Astrocyte (in vitro differentiated cells and primary cell): ENCODE measurements around the gene EYA2. TPM values are rescaled to one million over a fixed set of nuclear protein-coding genes. Genes with fewer than 3 reads are reported as not detected.

ENCODE experiments used
- DNase-seq: peaks from one replicate; pipeline ENCODE4 v3.0.0-alpha.2; 2010; ENCODE audit warnings: low read depth
- FAIRE-seq: peaks from 2 replicates; lab custom pipeline; 2011; peaks lifted over from hg19 to GRCh38; lab: Jason Lieb, UNC
- H2AFZ ChIP-seq: 2 replicates; pipeline ENCODE4 v1.6.0; 2012; ENCODE audit warnings: low read depth, low read length, inconsistent platforms
- H3K27ac ChIP-seq: 2 replicates; pipeline ENCODE4 v1.5.1; 2011; ENCODE audit warnings: low read depth, low read length, inconsistent platforms
- H3K27me3 ChIP-seq: 2 replicates; pipeline ENCODE4 v1.6.0; 2011; ENCODE audit warnings: low read length, inconsistent platforms; ENCODE audit not compliant: insufficient read depth
- H3K36me3 ChIP-seq: 2 replicates; pipeline ENCODE4 v1.5.1; 2011; ENCODE audit warnings: low read length, inconsistent platforms; ENCODE audit not compliant: insufficient read depth
- H3K4me1 ChIP-seq: 2 replicates; pipeline ENCODE4 v1.5.1; 2011; ENCODE audit warnings: low read length, inconsistent platforms; ENCODE audit not compliant: insufficient read depth
- H3K4me2 ChIP-seq: 2 replicates; pipeline ENCODE4 v1.6.0; 2012; ENCODE audit warnings: low read length, inconsistent platforms
- H3K4me3 ChIP-seq: 2 replicates; pipeline ENCODE4 v1.5.1; 2011; ENCODE audit warnings: low read depth, mild to moderate bottlenecking, low read length, inconsistent platforms; ENCODE audit not compliant: insufficient read depth
- H3K79me2 ChIP-seq: 2 replicates; pipeline ENCODE4 v1.6.0; 2012; ENCODE audit warnings: mild to moderate bottlenecking, low read length, inconsistent platforms; ENCODE audit not compliant: insufficient read depth
- H3K9ac ChIP-seq: 2 replicates; pipeline ENCODE4 v1.6.0; 2012; ENCODE audit warnings: mild to moderate bottlenecking, low read length, inconsistent platforms
- H3K9me3 ChIP-seq: 2 replicates; pipeline ENCODE4 v1.5.1; 2012; ENCODE audit warnings: low read depth, mild to moderate bottlenecking, low read length, inconsistent platforms; ENCODE audit not compliant: insufficient read depth
- H4K20me1 ChIP-seq: 2 replicates; pipeline ENCODE4 v1.6.0; 2012; ENCODE audit warnings: low read length, inconsistent platforms; ENCODE audit not compliant: insufficient read depth
- H3K27ac Mint-ChIP-seq: one replicate; pipeline ENCODE4 v1.8.0; 2021; ENCODE audit warnings: mild to moderate bottlenecking, mixed read lengths; ENCODE audit not compliant: unreplicated experiment
- H3K27me3 Mint-ChIP-seq: one replicate; pipeline ENCODE4 v1.8.0; 2021; ENCODE audit warnings: low read depth, mixed read lengths; ENCODE audit not compliant: unreplicated experiment
- H3K36me3 Mint-ChIP-seq: one replicate; pipeline ENCODE4 v1.8.0; 2021; ENCODE audit warnings: low read depth, mixed read lengths; ENCODE audit not compliant: unreplicated experiment
- H3K4me1 Mint-ChIP-seq: one replicate; pipeline ENCODE4 v1.8.0; 2021; ENCODE audit warnings: low read depth, mixed read lengths; ENCODE audit not compliant: unreplicated experiment
- H3K4me3 Mint-ChIP-seq: one replicate; pipeline ENCODE4 v1.8.0; 2021; ENCODE audit warnings: mild to moderate bottlenecking, moderate library complexity, mixed read lengths; ENCODE audit not compliant: unreplicated experiment
- H3K9me3 Mint-ChIP-seq: one replicate; pipeline ENCODE4 v1.8.0; 2021; ENCODE audit warnings: mild to moderate bottlenecking, mixed read lengths; ENCODE audit not compliant: unreplicated experiment
- CTCF ChIP-seq: IDR thresholded peaks from 2 replicates; pipeline ENCODE4 v1.5.1; 2011; ENCODE audit warnings: low read depth, mild to moderate bottlenecking, inconsistent platforms, low read length, moderate library complexity; ENCODE audit not compliant: insufficient read depth
- EZH2 ChIP-seq: IDR thresholded peaks from 2 replicates; pipeline ENCODE4 v1.6.1; 2012; ENCODE audit warnings: mild to moderate bottlenecking, low read length, inconsistent platforms; ENCODE audit not compliant: insufficient read depth
- total RNA-seq: library from RNA; stranded (reverse); gene quantifications from 2 replicates; pipeline ENCODE4 v1.2.1, GENCODE V29; 2021

EYA2 gene
- total RNA-seq, 1 donor from 2014 or later: 1.5 TPM

- H3K4me2 ChIP-seq: no peak overlapping the region
- no peaks in the 10 kb centered on the region for H3K9me3 ChIP-seq
- H3K27ac ChIP-seq: no peak overlapping the region
- H3K27me3 Mint-ChIP-seq: peaks cover 10% of the 10 kb centered on the region
- TF ChIP-seq EZH2 (no peak), CTCF (no peak)
- peaks cover 14% of the 10 kb centered on the region for H3K9me3 Mint-ChIP-seq
- no peaks in the 10 kb centered on the region for H3K27me3 ChIP-seq
- H4K20me1 ChIP-seq: no peaks in the 10 kb centered on the region
- no peak overlapping the region for H3K4me3 ChIP-seq
- no peak overlapping the region for H3K27ac Mint-ChIP-seq
- no peaks in the 10 kb centered on the region for H3K79me2 ChIP-seq
- H3K4me1 ChIP-seq: no peaks in the 10 kb centered on the region
- no peak overlapping the region for H2AFZ ChIP-seq
- H3K4me3 Mint-ChIP-seq: no peak overlapping the region
- H3K36me3 ChIP-seq: no peaks in the 10 kb centered on the region
- DNase-seq (no peak), FAIRE-seq (no peak)
- H3K9ac ChIP-seq: no peak overlapping the region
- H3K4me1 Mint-ChIP-seq: no peaks in the 10 kb centered on the region
- peaks cover under 1% of the 10 kb centered on the region for H3K36me3 Mint-ChIP-seq
Observed at GRCh38 chr20:47061549-47061948, 166.9 kb downstream of the EYA2 start.

- no peak overlapping the region for H3K27ac ChIP-seq
- peaks cover 10% of the 10 kb centered on the region for H3K27me3 Mint-ChIP-seq
- no peak overlapping the region for H3K9ac ChIP-seq
- FAIRE-seq (no peak), DNase-seq (no peak)
- no peaks in the 10 kb centered on the region for H4K20me1 ChIP-seq
- TF ChIP-seq CTCF: no peak
- no peak for TF ChIP-seq EZH2
- no peak overlapping the region for H3K4me3 Mint-ChIP-seq
- no peaks in the 10 kb centered on the region for H3K4me1 Mint-ChIP-seq
- no peaks in the 10 kb centered on the region for H3K36me3 ChIP-seq
- no peaks in the 10 kb centered on the region for H3K27me3 ChIP-seq
- no peak overlapping the region for H3K4me3 ChIP-seq
- H3K36me3 Mint-ChIP-seq: peaks cover 4% of the 10 kb centered on the region
- H3K79me2 ChIP-seq: no peaks in the 10 kb centered on the region
- peaks cover 18% of the 10 kb centered on the region for H3K9me3 Mint-ChIP-seq
- peaks cover 6% of the 10 kb centered on the region for H3K9me3 ChIP-seq
- no peak overlapping the region for H3K27ac Mint-ChIP-seq
- no peak overlapping the region for H2AFZ ChIP-seq
- no peak overlapping the region for H3K4me2 ChIP-seq
- no peaks in the 10 kb centered on the region for H3K4me1 ChIP-seq
Observed at GRCh38 chr20:47062226-47062890, 167.7 kb downstream of the EYA2 start.

- Mint-ChIP-seq H3K36me3 (peaks cover 4% of the 10 kb centered on the region), H3K4me3 (no peak overlapping the region), H3K4me1 (no peaks in the 10 kb centered on the region), H3K27ac (no peak overlapping the region), H3K9me3 (peaks cover 20% of the 10 kb centered on the region), H3K27me3 (peaks cover 10% of the 10 kb centered on the region)
- H3K4me1 ChIP-seq: no peaks in the 10 kb centered on the region
- no peaks in the 10 kb centered on the region for H3K79me2 ChIP-seq
- H3K9me3 ChIP-seq: peaks cover 11% of the 10 kb centered on the region
- H3K27ac ChIP-seq: no peak overlapping the region
- no peak for FAIRE-seq
- H3K4me2 ChIP-seq: no peak overlapping the region
- no peak overlapping the region for H2AFZ ChIP-seq
- no peak for TF ChIP-seq CTCF
- TF ChIP-seq EZH2: no peak
- H4K20me1 ChIP-seq: no peaks in the 10 kb centered on the region
- no peaks in the 10 kb centered on the region for H3K36me3 ChIP-seq
- H3K4me3 ChIP-seq: no peak overlapping the region
- H3K9ac ChIP-seq: no peak overlapping the region
- H3K27me3 ChIP-seq: no peaks in the 10 kb centered on the region
- DNase-seq: no peak
Observed at GRCh38 chr20:47063407-47063806, 168.8 kb downstream of the EYA2 start.
